ENCODE data around the gene MBL2. TPM values are rescaled to one million over a fixed set of nuclear protein-coding genes. Genes with fewer than 3 reads are reported as not detected.

MBL2 gene
- total and polyA plus RNA-seq, 8 donors, result 2.7 TPM; not detected in 7

- peaks cover 0 to 7% (median 0%) of the 10 kb centered on the region in 4 donors for H3K9me3 ChIP-seq
- H3K4me1 ChIP-seq, result peaks cover 0 to 5% (median 0%) of the 10 kb centered on the region in 4 donors
- H3K27me3 ChIP-seq, result peaks cover 0 to 15% (median 0%) of the 10 kb centered on the region in 3 donors
- no peaks in the 10 kb centered on the region for H3K36me3 ChIP-seq
- intact Hi-C loops (cut with DNase I; ENCODE audit: low total_unique reads), result no loop called here
- 30 to 44% (median 41%) methylated on average over 5 to 6 of the region's 6 CpGs for WGBS, 5 donors
- DNase-seq, result no peak
- H3K27ac ChIP-seq, result no peak overlapping the region
- H3K4me3 ChIP-seq, result no peak overlapping the region
- no peak for TF ChIP-seq CTCF (IDR thresholded peaks at IDR 0.05)
- TF ChIP-seq POLR2AphosphoS5 (IDR thresholded peaks at IDR 0.05), result no peak
- no peak for TF ChIP-seq POLR2A (IDR thresholded peaks at IDR 0.05)
- TF ChIP-seq EP300 (IDR thresholded peaks at IDR 0.05), result no peak
Observed at GRCh38 chr10:52780391-52781155, 8.0 kb upstream of the MBL2 start.

DNA sequence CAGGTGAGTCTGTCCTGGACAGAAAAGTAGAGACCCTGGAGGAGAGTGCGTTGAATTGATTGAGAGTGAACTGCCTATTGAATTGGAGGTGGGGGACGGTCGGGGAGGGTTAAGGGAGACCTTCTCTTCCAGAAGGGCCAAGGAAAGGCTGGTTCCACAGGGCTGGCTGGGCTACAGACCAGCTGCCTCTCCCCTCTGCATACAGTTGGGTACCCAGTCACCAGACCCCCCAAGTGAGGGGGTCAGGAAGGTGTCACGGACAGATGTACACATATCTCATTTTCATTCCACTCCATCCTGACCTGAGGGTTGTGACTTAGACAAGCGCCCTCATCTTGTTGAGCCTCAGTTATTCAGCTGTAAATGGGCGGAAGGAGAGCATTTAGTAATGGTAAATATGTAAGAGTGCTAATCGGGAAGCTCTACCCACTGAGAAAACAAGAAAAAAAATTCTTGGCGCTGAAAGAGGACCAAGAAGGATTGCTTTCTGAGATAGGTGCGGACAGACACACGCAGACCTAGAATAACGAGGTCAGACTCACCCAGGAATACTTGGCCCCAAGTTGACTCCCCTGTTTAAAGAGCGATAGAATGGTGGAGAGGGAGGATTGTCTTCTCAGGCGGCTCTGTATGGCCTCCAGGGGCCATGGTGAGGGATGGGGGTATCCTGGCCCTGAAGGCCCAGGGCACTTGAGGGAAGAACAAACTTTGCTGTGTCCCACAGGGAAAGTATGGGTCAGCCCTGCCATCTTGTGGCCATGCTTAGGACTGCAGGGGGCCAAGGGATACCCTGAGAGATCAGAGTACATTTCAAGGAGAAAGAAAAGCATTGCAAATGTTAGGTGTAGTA, 7.2 kb upstream of the MBL2 start:
- H3K27me3 ChIP-seq, result peaks cover 0 to 15% (median 0%) of the 10 kb centered on the region in 3 donors
- TF ChIP-seq CTCF (IDR thresholded peaks at IDR 0.05) (peak in 5 of 7 experiments; percentile 80 to 90 (median 84)), EP300 (IDR thresholded peaks at IDR 0.05) (no peak), POLR2AphosphoS5 (IDR thresholded peaks at IDR 0.05) (no peak), POLR2A (IDR thresholded peaks at IDR 0.05) (no peak)
- no peak overlapping the region for H3K27ac ChIP-seq
- no peak overlapping the region for H3K4me3 ChIP-seq
- no peaks in the 10 kb centered on the region for H3K36me3 ChIP-seq
- peak; percentile 67 to 83 for DNase-seq
- intact Hi-C loops (cut with DNase I; ENCODE audit: low total_unique reads), result no loop called here
- 67 to 77% (median 74%) methylated on average over 13 of the region's 13 CpGs for WGBS, 5 donors
- peaks cover 0 to 6% (median 0%) of the 10 kb centered on the region in 4 donors for H3K9me3 ChIP-seq
- peaks cover 0 to 5% (median 0%) of the 10 kb centered on the region in 4 donors for H3K4me1 ChIP-seq

GRCh38 chr10:52778511-52779392, 6.2 kb upstream of the MBL2 start:
- no peak for TF ChIP-seq CTCF (IDR thresholded peaks at IDR 0.05)
- TF ChIP-seq POLR2A (IDR thresholded peaks at IDR 0.05), result no peak
- no peak for TF ChIP-seq POLR2AphosphoS5 (IDR thresholded peaks at IDR 0.05)
- TF ChIP-seq EP300 (IDR thresholded peaks at IDR 0.05), result no peak
- Histone ChIP-seq H3K27ac (no peak overlapping the region), H3K27me3 (peaks cover 0 to 15% (median 0%) of the 10 kb centered on the region in 3 donors), H3K9me3 (no peaks in the 10 kb centered on the region), H3K36me3 (no peaks in the 10 kb centered on the region), H3K4me1 (peaks cover 0 to 5% (median 0%) of the 10 kb centered on the region in 4 donors), H3K4me3 (no peak overlapping the region)
- 35 to 48% (median 40%) methylated on average over 29 to 42 of the region's 42 CpGs for WGBS, 5 donors
- peak in 1 of 2 donors; percentile 71 for DNase-seq
- intact Hi-C loops (cut with DNase I; ENCODE audit: low total_unique reads), result no loop called here
